ENCODE results near the gene ZNF584.

Gene ZNF584

GRCh38 chr19:58407658-58408151 lies 744 bp upstream of the ZNF584 start:
- no peak for TF ChIP-seq MYC (IDR thresholded peaks at IDR 0.05; ENCODE audit: low read depth, low read length)
- TF ChIP-seq, protein P1, sequence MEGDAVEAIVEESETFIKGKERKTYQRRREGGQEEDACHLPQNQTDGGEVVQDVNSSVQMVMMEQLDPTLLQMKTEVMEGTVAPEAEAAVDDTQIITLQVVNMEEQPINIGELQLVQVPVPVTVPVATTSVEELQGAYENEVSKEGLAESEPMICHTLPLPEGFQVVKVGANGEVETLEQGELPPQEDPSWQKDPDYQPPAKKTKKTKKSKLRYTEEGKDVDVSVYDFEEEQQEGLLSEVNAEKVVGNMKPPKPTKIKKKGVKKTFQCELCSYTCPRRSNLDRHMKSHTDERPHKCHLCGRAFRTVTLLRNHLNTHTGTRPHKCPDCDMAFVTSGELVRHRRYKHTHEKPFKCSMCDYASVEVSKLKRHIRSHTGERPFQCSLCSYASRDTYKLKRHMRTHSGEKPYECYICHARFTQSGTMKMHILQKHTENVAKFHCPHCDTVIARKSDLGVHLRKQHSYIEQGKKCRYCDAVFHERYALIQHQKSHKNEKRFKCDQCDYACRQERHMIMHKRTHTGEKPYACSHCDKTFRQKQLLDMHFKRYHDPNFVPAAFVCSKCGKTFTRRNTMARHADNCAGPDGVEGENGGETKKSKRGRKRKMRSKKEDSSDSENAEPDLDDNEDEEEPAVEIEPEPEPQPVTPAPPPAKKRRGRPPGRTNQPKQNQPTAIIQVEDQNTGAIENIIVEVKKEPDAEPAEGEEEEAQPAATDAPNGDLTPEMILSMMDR (IDR thresholded peaks at IDR 0.05; ENCODE audit: low read depth, low read length) = no peak
- TF ChIP-seq MAX (IDR thresholded peaks at IDR 0.05; ENCODE audit: low read depth, low read length) = peak; percentile 11; the same call in 1 of the 2 replicates
- TF ChIP-seq POLR2A (IDR thresholded peaks at IDR 0.05; ENCODE audit: extremely low read depth, insufficient read length) = no peak
- H3K4me3 ChIP-seq (ENCODE audit: low read depth, low read length) = peak overlapping the region; percentile 69
- no peak for DNase-seq (ENCODE audit: low read depth)

- TF ChIP-seq MYC (IDR thresholded peaks at IDR 0.05; ENCODE audit: low read depth, low read length) = peak; percentile 38; the same call in 1 of the 2 replicates
- no peak for TF ChIP-seq POLR2A (IDR thresholded peaks at IDR 0.05; ENCODE audit: extremely low read depth, insufficient read length)
- peak; percentile 68 for TF ChIP-seq MAX (IDR thresholded peaks at IDR 0.05; ENCODE audit: low read depth, low read length)
- DNase-seq (ENCODE audit: low read depth) = peak; percentile 66
- H3K4me3 ChIP-seq (ENCODE audit: low read depth, low read length) = peak overlapping the region; percentile 62
Measured at GRCh38 chr19:58409010-58409790, 751 bp downstream of the ZNF584 start.

- H3K4me3 ChIP-seq (ENCODE audit: low read depth, low read length) = no peak overlapping the region
- DNase-seq (ENCODE audit: low read depth) = no peak
- TF ChIP-seq, protein P1 (IDR thresholded peaks at IDR 0.05; ENCODE audit: low read depth, low read length) = no peak
- no peak for TF ChIP-seq MYC (IDR thresholded peaks at IDR 0.05; ENCODE audit: low read depth, low read length)
- TF ChIP-seq POLR2A (IDR thresholded peaks at IDR 0.05; ENCODE audit: extremely low read depth, insufficient read length) = no peak
- TF ChIP-seq MAX (IDR thresholded peaks at IDR 0.05; ENCODE audit: low read depth, low read length) = no peak
Measured at GRCh38 chr19:58416604-58417003, 8.2 kb downstream of the ZNF584 start.

DNA sequence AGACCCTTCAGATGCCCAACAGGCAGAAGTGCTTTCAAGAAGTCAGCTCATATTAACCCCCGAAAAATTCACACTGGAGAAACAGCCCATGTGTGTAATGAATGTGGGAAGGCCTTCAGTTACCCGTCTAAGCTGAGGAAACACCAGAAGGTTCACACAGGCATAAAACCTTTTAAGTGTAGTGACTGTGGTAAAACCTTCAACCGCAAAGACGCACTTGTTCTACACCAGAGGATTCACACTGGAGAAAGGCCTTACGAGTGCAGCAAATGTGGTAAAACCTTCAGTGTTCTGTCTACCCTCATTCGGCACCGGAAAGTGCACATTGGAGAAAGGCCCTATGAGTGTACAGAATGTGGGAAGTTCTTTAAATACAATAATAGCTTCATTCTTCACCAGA lies 8.6 kb downstream of the ZNF584 start:
- no peak for DNase-seq (ENCODE audit: low read depth)

GRCh38 chr19:58428617-58429016 lies 20.2 kb downstream of the ZNF584 start:
- H3K4me3 ChIP-seq (ENCODE audit: low read depth, low read length) = no peak overlapping the region
- TF ChIP-seq, protein P1 (IDR thresholded peaks at IDR 0.05; ENCODE audit: low read depth, low read length) = no peak
- no peak for DNase-seq (ENCODE audit: low read depth)

More for the DNA sequence above, 8.6 kb downstream of the ZNF584 start:
- TF ChIP-seq POLR2A (IDR thresholded peaks at IDR 0.05; ENCODE audit: extremely low read depth, insufficient read length) (no peak), MYC (IDR thresholded peaks at IDR 0.05; ENCODE audit: low read depth, low read length) (no peak), MAX (IDR thresholded peaks at IDR 0.05; ENCODE audit: low read depth, low read length) (no peak)
- TF ChIP-seq, protein P1 (IDR thresholded peaks at IDR 0.05; ENCODE audit: low read depth, low read length) = no peak
- no peak overlapping the region for H3K4me3 ChIP-seq (ENCODE audit: low read depth, low read length)

GRCh38 chr19:58429745-58430144 lies 21.3 kb downstream of the ZNF584 start:
- TF ChIP-seq MAX (IDR thresholded peaks at IDR 0.05; ENCODE audit: low read depth, low read length) (no peak), POLR2A (IDR thresholded peaks at IDR 0.05; ENCODE audit: extremely low read depth, insufficient read length) (no peak)
- H3K4me3 ChIP-seq (ENCODE audit: low read depth, low read length) = no peak overlapping the region

More at GRCh38 chr19:58429745-58430144, 21.3 kb downstream of the ZNF584 start:
- DNase-seq (ENCODE audit: low read depth) = no peak

Measured in NB4 (cell line).